Upper lobe of right lung (tissue), 1 donor: ENCODE results near the gene ANKFY1. TPM values are rescaled to one million over a fixed set of nuclear protein-coding genes. Genes with fewer than 3 reads are reported as not detected.

Source experiments
- ATAC-seq: fragments of 200-7000 bp; cut with Tn5 transposase; one replicate; pipeline ENCODE4 v1.9.1; 2020; ENCODE audit warnings: mild to moderate bottlenecking, moderate library complexity
- DNase-seq: peaks from one replicate; pipeline ENCODE4 v3.0.0-alpha.2; 2020
- H3K27ac ChIP-seq: fragments of 200-600 bp; one replicate; pipeline ENCODE4 v1.8.0; 2022
- H3K27me3 ChIP-seq: fragments of 200-600 bp; one replicate; pipeline ENCODE4 v1.8.0; 2022; ENCODE audit warnings: mild to moderate bottlenecking
- H3K36me3 ChIP-seq: fragments of 200-600 bp; one replicate; pipeline ENCODE4 v1.8.0; 2022
- H3K4me1 ChIP-seq: fragments of 200-600 bp; one replicate; pipeline ENCODE4 v1.8.0; 2022
- H3K4me3 ChIP-seq: fragments of 200-600 bp; one replicate; pipeline ENCODE4 v1.8.0; 2022; ENCODE audit warnings: mild to moderate bottlenecking
- H3K9me3 ChIP-seq: fragments of 200-600 bp; one replicate; pipeline ENCODE4 v1.8.0; 2022
- intact Hi-C: fragments of 100-400 bp; cut with DNase I; formaldehyde crosslinking; loops from one replicate; pipeline ENCODE4 v1.11.0; 2022
- total RNA-seq: library from RNA; stranded (reverse); fragmentation: NEBNext Ultra II Directional; extraction: Animal tissue kit (Norgen Biotek cat#: 25700); gene quantifications from one replicate; pipeline ENCODE4 v1.2.1, GENCODE V29; 2021
- TF ChIP-seq, protein P1 (sequence below): fragments of 200-600 bp; IDR thresholded peaks from one replicate; pipeline ENCODE4 v1.8.0; 2022; ENCODE audit warnings: antibody characterized with exemption
- donor health status: DM: no; HTN: yes; CAD: no; lungs with severe emphysema.

The ANKFY1 gene
- total RNA-seq, 1 donor from 2014 or later = 64.8 TPM

- H3K9me3 ChIP-seq = no peaks in the 10 kb centered on the region
- DNase-seq (no peak), ATAC-seq (no peak)
- intact Hi-C loops = no loop called here
- peaks cover 78% of the 10 kb centered on the region for H3K36me3 ChIP-seq
- no peaks in the 10 kb centered on the region for H3K27me3 ChIP-seq
- no peak overlapping the region for H3K27ac ChIP-seq
- TF ChIP-seq, protein P1, sequence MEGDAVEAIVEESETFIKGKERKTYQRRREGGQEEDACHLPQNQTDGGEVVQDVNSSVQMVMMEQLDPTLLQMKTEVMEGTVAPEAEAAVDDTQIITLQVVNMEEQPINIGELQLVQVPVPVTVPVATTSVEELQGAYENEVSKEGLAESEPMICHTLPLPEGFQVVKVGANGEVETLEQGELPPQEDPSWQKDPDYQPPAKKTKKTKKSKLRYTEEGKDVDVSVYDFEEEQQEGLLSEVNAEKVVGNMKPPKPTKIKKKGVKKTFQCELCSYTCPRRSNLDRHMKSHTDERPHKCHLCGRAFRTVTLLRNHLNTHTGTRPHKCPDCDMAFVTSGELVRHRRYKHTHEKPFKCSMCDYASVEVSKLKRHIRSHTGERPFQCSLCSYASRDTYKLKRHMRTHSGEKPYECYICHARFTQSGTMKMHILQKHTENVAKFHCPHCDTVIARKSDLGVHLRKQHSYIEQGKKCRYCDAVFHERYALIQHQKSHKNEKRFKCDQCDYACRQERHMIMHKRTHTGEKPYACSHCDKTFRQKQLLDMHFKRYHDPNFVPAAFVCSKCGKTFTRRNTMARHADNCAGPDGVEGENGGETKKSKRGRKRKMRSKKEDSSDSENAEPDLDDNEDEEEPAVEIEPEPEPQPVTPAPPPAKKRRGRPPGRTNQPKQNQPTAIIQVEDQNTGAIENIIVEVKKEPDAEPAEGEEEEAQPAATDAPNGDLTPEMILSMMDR = no peak
- peaks cover 3% of the 10 kb centered on the region for H3K4me1 ChIP-seq
- no peak overlapping the region for H3K4me3 ChIP-seq
These were observed 143.4 kb downstream of the ANKFY1 start for GRCh38 chr17:4120332-4120731.

- ATAC-seq = no peak
- TF ChIP-seq, protein P1 = no peak
- Histone ChIP-seq H3K36me3 (peaks cover 88% of the 10 kb centered on the region), H3K27ac (no peak overlapping the region), H3K4me1 (peaks cover 3% of the 10 kb centered on the region), H3K27me3 (no peaks in the 10 kb centered on the region), H3K9me3 (no peaks in the 10 kb centered on the region), H3K4me3 (no peak overlapping the region)
- intact Hi-C loops = no loop called here
- DNase-seq = no peak
These were observed 144.5 kb downstream of the ANKFY1 start for GRCh38 chr17:4119299-4119698.

- H3K27me3 ChIP-seq = no peaks in the 10 kb centered on the region
- H3K4me3 ChIP-seq = no peak overlapping the region
- H3K9me3 ChIP-seq = no peaks in the 10 kb centered on the region
- intact Hi-C loops = no loop called here
- no peak for DNase-seq
- TF ChIP-seq, protein P1 = no peak
- no peak for ATAC-seq
- H3K4me1 ChIP-seq = peaks cover 3% of the 10 kb centered on the region
- no peak overlapping the region for H3K27ac ChIP-seq
- peaks cover 89% of the 10 kb centered on the region for H3K36me3 ChIP-seq
These were observed 145.6 kb downstream of the ANKFY1 start for GRCh38 chr17:4118015-4118743.

GRCh38 chr17:4116516-4116915 is 147.3 kb downstream of the ANKFY1 start:
- peaks cover 89% of the 10 kb centered on the region for H3K36me3 ChIP-seq
- DNase-seq = no peak
- no peaks in the 10 kb centered on the region for H3K27me3 ChIP-seq
- H3K4me1 ChIP-seq = peaks cover 3% of the 10 kb centered on the region
- intact Hi-C loops = no loop called here
- ATAC-seq = no peak
- H3K9me3 ChIP-seq = no peaks in the 10 kb centered on the region
- H3K27ac ChIP-seq = no peak overlapping the region
- H3K4me3 ChIP-seq = no peak overlapping the region
- TF ChIP-seq, protein P1 = no peak

Other genes with a start within 250 kb of the ANKFY1 start
- 50.9 TPM for gene ZZEF1, start 120.9 kb downstream of the ANKFY1 start, total RNA-seq
- 12.5 TPM for gene CYB5D2, start 120.8 kb downstream of the ANKFY1 start, total RNA-seq
- gene UBE2G1, start 102.7 kb upstream of the ANKFY1 start, total RNA-seq = 38.4 TPM
- 0.87 TPM for gene SPNS3, start 170.0 kb upstream of the ANKFY1 start, total RNA-seq
- 67.0 TPM for gene SPNS2, start 234.9 kb upstream of the ANKFY1 start, total RNA-seq